ENCODE data around the gene HS1BP3. TPM values are rescaled to one million over a fixed set of nuclear protein-coding genes. Genes with fewer than 3 reads are reported as not detected.

HS1BP3 gene
- total and polyA plus RNA-seq, 9 of the 15 experiments (the other 6 are each of a cell fraction or from before 2014, with no cell fraction given): 0.41 to 8.3 (median 5.9) TPM

- no peak for FAIRE-seq
- Histone ChIP-seq H3K27ac (ENCODE audit: extremely low read depth, low read depth, low read length) (no peak overlapping the region), H2AFZ (ENCODE audit: low read depth, low read length) (no peak overlapping the region), H3K79me2 (ENCODE audit: control insufficient read depth, insufficient read depth, low read length) (no peaks in the 10 kb centered on the region), H4K20me1 (replicated peaks; ENCODE audit: control insufficient read depth, insufficient read depth, low read length) (no peaks in the 10 kb centered on the region), H3K4me1 (replicated peaks in 1 of 2; ENCODE audit: control insufficient read depth in 2 of 2, insufficient read depth in 2 of 2, low read length in 2 of 2) (no peaks in the 10 kb centered on the region), H3K27me3 (ENCODE audit: control insufficient read depth in 2 of 2, insufficient read depth in 2 of 2, low read length in 2 of 2) (no peaks in the 10 kb centered on the region), H3K4me2 (ENCODE audit: insufficient read depth, low read length) (no peak overlapping the region), H3K9me3 (replicated peaks; ENCODE audit: control insufficient read depth, insufficient read depth, low read depth, low read length) (no peaks in the 10 kb centered on the region), H3K9me1 (ENCODE audit: control insufficient read depth, insufficient read depth, low read length) (no peaks in the 10 kb centered on the region), H3K36me3 (ENCODE audit: control insufficient read depth, insufficient read depth, low read length) (peaks cover 34% of the 10 kb centered on the region; the same call in 1 of the 3 replicates), H3K4me3 (no peak overlapping the region), H3K9ac (ENCODE audit: insufficient read depth in 1 of 2, low read depth in 2 of 2, low read length in 2 of 2) (no peak overlapping the region)
- WGBS (ENCODE audit: insufficient coverage, low coverage, missing lambda C conversion rate): 86% methylated on average over 4 of the region's 4 CpGs
- TF ChIP-seq CBX2 (IDR thresholded peaks at IDR 0.05; ENCODE audit: insufficient read depth, low read length, poor library complexity, severe bottlenecking) (no peak), MCM7 (IDR thresholded peaks at IDR 0.05) (no peak), SRSF3 (IDR thresholded peaks at IDR 0.05; ENCODE audit: insufficient read depth, low read length) (no peak), SMARCA5 (IDR thresholded peaks at IDR 0.05) (no peak), HMBOX1 (IDR thresholded peaks at IDR 0.05) (no peak), ZNF318 (IDR thresholded peaks at IDR 0.05; ENCODE audit: borderline replicate concordance in 1 of 2, low read depth in 1 of 2) (no peak), MYNN (IDR thresholded peaks at IDR 0.05) (no peak), MYNN (CRISPR knock-in tag; IDR thresholded peaks at IDR 0.05) (no peak), KAT2B (IDR thresholded peaks at IDR 0.05; ENCODE audit: low read depth, low read length) (no peak), FOXP4 (CRISPR knock-in tag; IDR thresholded peaks at IDR 0.05; ENCODE audit: borderline replicate concordance) (no peak)
- ChIA-PET POLR2A (no interaction called here), CTCF (ENCODE audit: low intra/inter-chr PET ratio) (no interaction called here)
- intact Hi-C loops (cut with micrococcal nuclease) (no loop called here), in situ Hi-C loops (cut with MboI) (no loop called here)
- no TSS peak for BruUV-seq (replicated peaks)
- DNase-seq (ENCODE audit: extremely low read depth in 1 of 4, low spot score in 3 of 4): no peak
- ATAC-seq: no peak
These were observed 48.2 kb upstream of the HS1BP3 start for GRCh38 chr2:20698916-20699613.
